HepG2 (cell line): ENCODE results near the gene NEURL2. TPM values are rescaled to one million over a fixed set of nuclear protein-coding genes. Genes with fewer than 3 reads are reported as not detected.

Source experiments
- AGO1 ChIP-seq: fragments of 200-400 bp; formaldehyde crosslinking; IDR thresholded peaks from 2 replicates; pipeline ENCODE4 v1.6.1; 2017; ENCODE audit warnings: mild to moderate bottlenecking, low read depth, low read length, moderate library complexity; ENCODE audit not compliant: poor library complexity, severe bottlenecking
- ATF3 ChIP-seq: sonication (generic); formaldehyde crosslinking; IDR thresholded peaks from 2 replicates; pipeline ENCODE4 v1.4.0; 2020; ENCODE audit warnings: missing genetic modification reagents
- GATA4 ChIP-seq: sonication (generic); IDR thresholded peaks from 2 replicates; pipeline ENCODE4 v1.6.1; 2016; ENCODE audit warnings: antibody characterized with exemption, low read depth, borderline replicate concordance
- GMEB2 ChIP-seq: IDR thresholded peaks from 2 replicates; pipeline ENCODE4 v1.6.1; 2016; ENCODE audit warnings: missing biosample characterization, missing genetic modification reagents, low read depth
- HNRNPK ChIP-seq: fragments of 200-400 bp; formaldehyde crosslinking; IDR thresholded peaks from 2 replicates; pipeline ENCODE4 v1.6.1; 2018; ENCODE audit warnings: low read length, low read depth, moderate library complexity, mild to moderate bottlenecking; ENCODE audit not compliant: poor library complexity, severe bottlenecking
- MEIS1 ChIP-seq: sonication (generic); formaldehyde crosslinking; IDR thresholded peaks from 2 replicates; pipeline ENCODE4 v1.9.0; 2021; ENCODE audit warnings: mild to moderate bottlenecking, missing genetic modification reagents, moderate library complexity, borderline replicate concordance
- MYNN ChIP-seq: sonication (generic); formaldehyde crosslinking; IDR thresholded peaks from 2 replicates; pipeline ENCODE4 v1.4.0; 2020; ENCODE audit warnings: mild to moderate bottlenecking, low read depth, missing genetic modification reagents
- PCBP1 ChIP-seq: fragments of 200-400 bp; formaldehyde crosslinking; IDR thresholded peaks from 2 replicates; pipeline ENCODE4 v1.6.1; 2017; ENCODE audit warnings: mild to moderate bottlenecking, low read depth, low read length, borderline replicate concordance
- RERE ChIP-seq: IDR thresholded peaks from 2 replicates; pipeline ENCODE4 v1.6.1; 2016; ENCODE audit warnings: low read depth, missing genetic modification reagents, missing compliant biosample characterization
- RXRA ChIP-seq: sonication (generic); formaldehyde crosslinking; IDR thresholded peaks from 2 replicates; pipeline ENCODE4 v1.5.1; 2020; ENCODE audit warnings: missing genetic modification reagents
- SIN3B ChIP-seq: fragments of 150-350 bp; IDR thresholded peaks from 2 replicates; pipeline ENCODE4 v1.6.1; 2014; ENCODE audit warnings: low read length
- SP1 ChIP-seq, 2 experiments: fragments of 450-650 bp in 1 of 2; sonication (generic) in 1 of 2; formaldehyde crosslinking in 1 of 2; IDR thresholded peaks; 2 replicates each; pipeline versions ENCODE4 v1.4.0 to v1.6.1; 2016 to 2020; ENCODE audit warnings: missing genetic modification reagents in 1 of 2
- ZNF207 ChIP-seq: fragments of 450-650 bp; IDR thresholded peaks from 2 replicates; pipeline ENCODE4 v1.6.1; 2016; ENCODE audit warnings: antibody characterized with exemption, borderline replicate concordance
- ZNF275 ChIP-seq: sonication (generic); formaldehyde crosslinking; IDR thresholded peaks from 2 replicates; pipeline ENCODE4 v1.8.0; 2022; ENCODE audit warnings: missing genetic modification reagents, mild to moderate bottlenecking, inconsistent platforms, borderline replicate concordance
- ZNF337 ChIP-seq: sonication (generic); formaldehyde crosslinking; IDR thresholded peaks from 2 replicates; pipeline ENCODE4 v1.5.1; 2020; ENCODE audit warnings: missing genetic modification reagents, low read depth, mild to moderate bottlenecking, borderline replicate concordance
- ZNF441 ChIP-seq: sonication (generic); formaldehyde crosslinking; IDR thresholded peaks from 2 replicates; pipeline ENCODE4 v1.7.0; 2021; ENCODE audit warnings: missing genetic modification reagents, borderline replicate concordance
- ZNF501 ChIP-seq: sonication (generic); formaldehyde crosslinking; IDR thresholded peaks from 2 replicates; pipeline ENCODE4 v1.5.1; 2020; ENCODE audit warnings: mild to moderate bottlenecking, moderate library complexity, missing genetic modification reagents
- ZNF598 ChIP-seq: sonication (generic); formaldehyde crosslinking; IDR thresholded peaks from 2 replicates; pipeline ENCODE4 v1.5.1; 2020; ENCODE audit warnings: mild to moderate bottlenecking, missing genetic modification reagents, borderline replicate concordance
- polyA plus RNA-seq, 8 experiments: library from polyadenylated mRNA; depleted of rRNA in 3 of 8; stranded (reverse) in 7 of 8; unstranded in 1 of 8; fragments of >200 nt; fragmentation: Illumina TruSeq in 4 of 8; extraction: Trizol in 4 of 8; gene quantifications; 2 replicates each; pipeline versions ENCODE4 v1.2.1 to v1.2.3, GENCODE V29; 2011 to 2016; ENCODE audit warnings: low read depth in 4 of 8, missing spikeins in 1 of 8, mixed read lengths in 1 of 8; ENCODE audit not compliant: insufficient read depth in 1 of 8
- total RNA-seq, 5 experiments: library from RNA; depleted of rRNA; stranded (reverse); fragments of >200 nt; fragmentation: Illumina TruSeq; extraction: Trizol; gene quantifications; 2 replicates each; pipeline ENCODE4 v1.2.3, GENCODE V29; 2016; ENCODE audit warnings: low read depth in 1 of 5

Gene NEURL2
- total and polyA plus RNA-seq, 2 of the 13 experiments (the other 11 are each of a cell fraction or from before 2014, with no cell fraction given) = 7.2 to 9.7 TPM

GRCh38 chr20:45927071-45927878, 36.3 kb upstream of the NEURL2 start (continued):
- no peak for TF ChIP-seq HNRNPK
- TF ChIP-seq GMEB2 (CRISPR knock-in tag) = no peak
- no peak; the same call in 1 of the 2 replicates for TF ChIP-seq ZNF275 (CRISPR knock-in tag)
- no peak for TF ChIP-seq ZNF207
- no peak for TF ChIP-seq PCBP1
- TF ChIP-seq SIN3B = no peak
- TF ChIP-seq ZNF598 = peak; percentile 84
- no peak; the same call in 1 of the 2 replicates for TF ChIP-seq RERE
- no peak for TF ChIP-seq MEIS1 (CRISPR knock-in tag)
- TF ChIP-seq ZNF501 (CRISPR knock-in tag) = peak; percentile 99
- 0 out of 2 replicates have a peak, but pooled peaks have one; percentile 42 for TF ChIP-seq ZNF337 (CRISPR knock-in tag)
- peak; percentile 47; the same call in 1 of the 2 replicates for TF ChIP-seq ATF3 (CRISPR knock-in tag)
- 0 out of 2 replicates have a peak, but pooled peaks have one; percentile 11 for TF ChIP-seq GATA4
- no peak for TF ChIP-seq MYNN (CRISPR knock-in tag)
- TF ChIP-seq SP1 (IDR thresholded peaks at IDR 0.05) = no peak
- peak; percentile 56 for TF ChIP-seq SP1 (CRISPR knock-in tag; IDR thresholded peaks at IDR 0.05)
- peak; percentile 95 for TF ChIP-seq RXRA (CRISPR knock-in tag)
- no peak for TF ChIP-seq AGO1
- peak; percentile 54; the same call in 1 of the 2 replicates for TF ChIP-seq ZNF441 (CRISPR knock-in tag)
